DMS114 treated with DMSO at 0.1 percent for 48 hours (cell line): ENCODE results near the gene CA10.

ENCODE experiments used
- DNase-seq: peaks from one replicate; lab custom pipeline; 2025; ENCODE audit not compliant: unreplicated experiment; lab: John Stamatoyannopoulos, UW

Gene CA10

DNA sequence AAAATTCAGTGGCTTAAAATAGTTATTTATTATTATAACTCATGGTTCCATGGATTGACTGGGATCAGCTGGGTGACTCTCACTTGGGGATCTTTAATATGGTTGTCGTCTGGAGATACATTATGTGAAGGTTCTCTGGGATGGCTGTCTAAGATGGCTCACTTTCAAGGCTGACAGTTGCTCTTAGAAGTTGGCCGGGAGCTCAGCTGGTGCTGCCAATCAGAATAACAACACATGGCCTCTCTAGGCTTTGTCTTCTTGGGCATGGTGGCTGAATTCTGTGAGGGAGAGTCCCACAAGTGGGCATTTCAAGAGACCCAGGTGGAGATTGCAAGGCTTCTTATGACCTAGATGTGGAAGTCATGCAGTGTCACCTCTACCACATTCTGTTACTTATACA is 269.7 kb downstream of the CA10 start:
- no peak for DNase-seq

DNA sequence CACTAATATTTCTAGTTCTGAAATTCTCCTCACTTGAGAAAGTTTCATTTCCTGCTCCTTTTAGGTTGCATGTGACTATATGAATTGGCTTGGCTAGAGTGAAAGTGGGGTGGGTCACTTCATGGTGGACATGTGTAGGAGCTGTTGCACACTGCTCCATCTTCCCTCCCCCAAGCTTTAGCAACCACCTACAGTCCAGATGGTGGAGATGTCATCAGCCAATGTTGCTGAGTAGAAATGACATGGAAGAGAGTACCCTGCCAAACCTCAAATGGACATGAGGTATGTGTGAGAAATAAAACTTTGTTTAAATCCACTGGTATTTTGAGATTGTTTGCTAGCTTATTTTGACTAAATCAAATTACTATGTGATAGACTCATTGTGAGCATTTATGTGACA is 281.5 kb downstream of the CA10 start:
- no peak for DNase-seq

DNA sequence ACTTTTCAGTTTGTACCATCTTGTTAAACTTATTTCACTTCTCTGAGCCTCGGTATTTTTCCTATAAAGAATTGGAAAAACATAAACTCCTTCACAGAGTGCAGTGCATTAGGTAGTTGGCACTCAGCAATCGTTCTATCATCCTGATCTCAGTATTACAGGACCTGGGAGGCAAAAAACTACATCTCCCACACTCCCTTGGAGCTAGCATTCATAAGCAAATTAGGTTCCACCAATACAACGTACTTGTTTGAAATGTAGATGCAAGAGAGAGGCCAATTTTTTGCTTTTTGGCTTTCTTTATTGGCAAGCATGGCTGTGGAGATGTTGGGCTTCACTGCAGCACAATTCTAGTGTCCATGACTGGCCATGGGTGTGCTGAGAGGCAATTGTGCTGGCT is 285.2 kb downstream of the CA10 start:
- DNase-seq, result no peak

DNA sequence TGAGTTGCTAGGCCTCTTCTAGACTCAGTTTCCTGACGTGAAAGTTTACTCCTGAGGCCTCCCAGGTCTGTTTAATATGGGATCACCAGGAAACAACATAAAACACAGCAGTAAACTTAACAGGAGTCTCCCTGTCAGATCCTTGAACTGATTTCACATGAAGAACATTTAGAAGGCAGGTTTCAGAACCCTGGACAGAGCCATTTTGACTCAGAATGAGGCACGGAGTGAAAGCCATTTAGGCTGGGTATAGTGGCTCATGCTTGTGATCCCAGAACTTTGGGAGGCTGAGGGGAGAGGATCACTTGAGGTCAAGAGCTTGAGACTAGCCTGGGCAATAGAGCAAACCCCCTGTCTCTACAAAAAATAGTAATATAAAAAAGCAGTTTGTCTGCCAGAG is 289.1 kb downstream of the CA10 start:
- no peak for DNase-seq

DNA sequence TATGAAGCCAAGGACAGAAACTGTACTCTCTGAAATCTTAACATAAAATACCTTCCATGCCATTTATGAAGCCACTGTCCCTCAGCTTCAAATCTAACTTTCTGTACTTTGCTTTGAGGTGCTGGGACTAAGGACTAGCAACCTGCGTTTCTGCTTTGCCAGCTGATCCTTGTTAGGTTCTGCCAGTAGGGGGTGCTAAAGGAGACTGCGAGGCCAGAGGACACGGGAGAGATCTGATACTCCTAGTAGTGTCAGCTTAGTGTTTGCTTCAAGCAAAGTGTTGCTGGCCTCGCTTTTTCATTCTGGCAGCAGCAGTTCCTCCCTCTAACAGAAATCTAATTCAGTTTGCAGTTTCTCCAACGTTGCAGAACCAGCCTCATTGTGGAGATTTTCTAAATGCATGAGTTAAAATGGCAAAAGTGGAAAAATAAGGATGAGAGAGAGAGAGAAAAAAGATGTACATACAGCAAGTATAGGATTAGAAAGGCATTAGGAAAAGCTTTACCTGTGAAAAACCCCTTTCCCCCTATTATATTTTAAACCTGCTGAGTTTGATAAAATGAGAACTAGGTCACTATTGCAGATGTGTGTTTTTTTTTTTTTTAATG is 297.5 kb downstream of the CA10 start:
- no peak for DNase-seq

DNA sequence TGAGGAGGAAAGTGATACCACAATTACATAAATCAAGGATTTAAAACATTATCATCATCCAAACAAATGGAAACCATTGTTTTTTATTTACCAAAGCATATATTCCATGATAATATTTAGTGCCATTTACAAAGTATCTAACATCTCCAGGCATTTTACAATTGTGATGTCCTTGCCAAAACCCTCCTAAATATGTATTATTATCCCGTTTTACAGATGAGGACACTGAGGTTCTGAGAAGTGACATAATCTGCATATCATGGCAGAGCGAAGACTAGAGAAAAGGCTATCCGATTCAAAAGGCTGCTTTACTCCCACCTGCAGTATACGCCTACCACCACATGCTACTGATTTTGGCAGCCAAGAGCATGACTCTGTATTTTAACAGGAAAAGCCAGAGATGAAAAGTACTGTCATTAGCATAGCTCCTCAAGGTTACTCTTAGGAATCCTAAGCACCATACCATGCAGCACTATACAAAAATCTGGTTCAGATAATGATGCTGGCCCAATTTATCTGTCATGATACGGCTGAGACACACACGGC is 301.4 kb downstream of the CA10 start:
- no peak for DNase-seq

DNA sequence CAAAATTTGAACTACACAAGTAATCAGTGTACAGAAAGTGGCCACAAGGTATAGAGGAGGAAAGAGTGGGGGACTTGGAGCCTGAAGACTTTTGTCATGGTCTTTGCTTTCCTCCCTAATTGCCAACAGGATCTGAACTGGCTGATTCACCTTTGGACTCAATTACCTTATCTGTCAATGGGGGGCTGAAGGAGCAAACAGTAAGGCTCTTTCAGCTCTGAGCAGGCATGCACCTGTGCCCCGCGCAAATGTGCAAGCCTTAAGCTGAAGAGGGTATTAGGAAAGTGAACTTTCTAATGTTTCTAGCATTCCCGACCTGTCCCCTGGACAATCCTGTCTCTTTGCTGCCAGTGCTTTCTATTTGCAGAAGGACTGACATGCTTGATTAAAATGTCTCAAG is 302.7 kb downstream of the CA10 start:
- no peak for DNase-seq

DNA sequence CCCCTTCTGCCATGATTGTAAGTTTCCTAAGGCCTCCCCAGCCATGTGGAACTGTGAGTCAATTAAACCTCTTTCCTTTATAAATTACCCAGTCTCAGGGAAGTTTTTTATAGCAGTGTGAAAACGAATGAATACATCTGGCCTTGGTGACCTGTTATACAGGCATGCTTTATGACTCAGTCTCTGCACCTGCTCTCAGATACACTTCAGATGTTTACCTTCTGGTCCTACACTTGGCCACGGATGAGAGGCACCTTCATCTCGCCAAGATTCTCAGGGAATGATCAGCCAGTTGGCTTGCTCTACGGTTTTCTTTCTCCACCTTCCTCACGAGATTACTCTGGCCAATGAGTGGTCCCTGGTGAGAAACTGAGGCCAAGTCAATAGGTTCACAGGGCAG is 304.7 kb downstream of the CA10 start:
- DNase-seq, result no peak

DNA sequence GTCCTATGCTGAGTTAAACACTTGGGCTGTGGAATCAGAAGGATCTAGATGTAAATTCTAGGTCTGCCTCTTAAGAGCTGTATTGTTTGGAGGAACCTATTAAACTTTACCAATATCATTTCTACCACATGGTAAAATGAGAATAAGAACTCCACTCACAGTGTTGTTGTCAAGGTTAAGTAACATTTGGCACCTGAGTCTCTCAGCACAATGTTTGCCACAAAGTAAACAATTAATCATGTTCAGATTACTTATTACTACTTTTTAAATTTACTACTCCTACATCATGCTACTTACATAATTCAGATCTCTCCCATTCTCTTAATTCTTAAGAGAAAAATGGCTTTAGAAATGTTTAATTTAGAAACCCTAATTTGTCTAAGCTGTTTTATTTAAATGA is 305.9 kb downstream of the CA10 start:
- DNase-seq, result no peak

DNA sequence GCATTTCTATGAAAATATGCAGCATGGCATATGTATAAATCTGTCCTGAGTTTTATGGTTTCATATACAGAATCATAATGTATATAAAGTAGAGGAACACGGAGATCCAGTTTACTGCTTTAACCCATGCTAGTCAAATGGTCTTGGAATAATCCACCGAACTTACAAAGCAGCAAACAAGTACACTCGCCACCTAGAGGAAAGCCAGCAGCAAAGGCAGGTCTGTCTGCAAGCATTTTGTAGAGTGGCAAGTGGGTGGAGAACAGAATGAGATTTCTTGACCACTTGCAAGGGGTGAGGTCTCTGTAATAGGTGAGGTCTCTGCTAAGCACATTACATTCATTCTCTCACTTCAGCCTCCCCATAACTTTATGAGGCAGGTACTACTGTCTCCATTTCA is 308.3 kb downstream of the CA10 start:
- peak; percentile 3 for DNase-seq

DNA sequence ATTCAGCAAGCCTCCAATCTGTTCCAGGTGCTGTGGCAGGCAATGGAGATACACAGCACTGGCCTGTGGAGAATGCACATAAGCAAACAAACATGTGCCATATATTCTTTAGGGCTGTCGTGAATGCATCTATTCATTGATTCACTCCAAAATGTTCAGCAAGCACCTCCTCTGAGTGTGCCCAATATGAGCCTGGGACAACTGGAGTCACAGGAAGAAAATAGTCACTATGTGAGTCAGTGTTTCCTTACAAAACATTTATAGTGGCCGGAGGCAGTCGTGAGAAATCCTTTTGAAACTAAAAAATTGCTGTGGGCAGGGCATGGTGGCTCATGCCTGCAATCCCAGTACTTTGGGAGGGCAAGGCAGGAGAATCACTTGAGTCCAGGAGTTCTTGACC is 310.1 kb downstream of the CA10 start:
- no peak for DNase-seq

DNA sequence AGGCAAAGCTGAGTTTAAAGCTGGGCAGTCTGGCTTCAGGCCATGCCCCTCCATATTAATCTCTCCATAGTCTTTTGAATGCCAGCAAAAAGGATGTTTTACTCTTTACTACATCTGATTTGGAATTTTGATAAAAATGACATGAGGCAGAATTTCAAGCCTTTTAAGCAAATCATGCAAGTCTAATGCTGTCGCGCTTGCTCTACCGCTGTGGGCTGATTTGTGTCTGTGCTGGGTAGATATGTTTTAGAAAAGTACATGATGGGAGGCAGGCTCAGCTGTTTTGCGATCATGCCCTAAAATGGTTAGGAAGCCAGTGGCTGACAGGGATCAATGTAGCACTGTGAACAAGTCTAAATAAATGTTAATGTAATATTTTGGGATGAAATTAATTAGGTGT is 311.9 kb downstream of the CA10 start:
- no peak for DNase-seq

DNA sequence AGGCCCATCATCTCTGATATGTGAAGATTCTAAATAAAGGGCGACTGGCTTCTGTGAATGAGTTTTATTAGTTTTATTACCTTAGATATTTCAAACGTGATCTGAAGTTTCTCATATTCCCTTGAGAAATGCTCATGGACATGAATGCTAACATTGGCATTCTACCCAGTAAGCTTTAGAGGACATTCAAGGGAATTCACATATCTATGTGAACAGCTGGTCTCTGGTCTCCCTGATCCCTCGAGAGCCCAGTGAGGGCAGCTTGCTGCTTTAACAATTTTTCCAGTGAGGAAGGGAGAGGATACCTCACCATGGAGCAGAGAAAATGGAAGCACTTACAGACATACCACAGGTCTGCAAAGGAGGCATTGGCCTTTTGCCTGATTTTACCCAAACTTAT is 312.7 kb downstream of the CA10 start:
- no peak for DNase-seq

DNA sequence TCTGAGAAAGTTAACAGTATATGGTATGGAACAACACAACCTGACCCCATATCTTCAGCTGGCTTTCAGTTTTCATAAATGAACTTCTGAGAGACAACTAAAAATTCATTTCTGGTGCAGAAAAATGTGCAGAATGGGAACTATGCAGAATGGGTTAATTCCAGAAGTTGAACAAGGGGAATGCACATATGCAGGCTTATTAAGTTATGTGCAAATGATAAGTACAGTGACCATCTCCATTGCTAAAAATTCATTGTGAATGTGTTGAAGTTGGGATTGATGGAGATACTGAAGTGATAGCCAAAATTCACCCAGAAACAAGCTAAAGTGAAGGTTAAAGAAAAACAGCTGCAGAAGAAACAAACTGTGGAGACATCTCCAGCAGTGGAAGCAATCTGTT is 315.8 kb downstream of the CA10 start:
- DNase-seq, result no peak

DNA sequence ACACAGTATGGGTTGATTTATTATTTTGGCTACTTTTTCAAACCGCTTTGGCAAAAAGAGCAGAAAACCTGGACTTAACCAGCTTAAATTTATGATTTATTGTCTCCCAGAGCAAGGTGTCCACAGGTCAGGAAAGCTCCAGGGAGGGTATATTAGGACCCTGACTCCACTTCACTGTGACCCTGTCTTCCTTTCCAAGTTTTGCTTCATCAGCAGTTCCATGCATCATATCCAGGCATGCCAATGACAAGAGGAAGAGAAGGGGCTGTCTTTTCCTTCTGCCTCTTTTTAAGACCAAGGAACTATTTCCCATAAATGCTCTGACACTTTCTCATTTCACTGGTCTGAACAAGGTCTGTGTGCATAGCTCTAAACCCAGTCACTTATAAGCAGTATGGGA is 316.8 kb downstream of the CA10 start:
- no peak for DNase-seq

DNA sequence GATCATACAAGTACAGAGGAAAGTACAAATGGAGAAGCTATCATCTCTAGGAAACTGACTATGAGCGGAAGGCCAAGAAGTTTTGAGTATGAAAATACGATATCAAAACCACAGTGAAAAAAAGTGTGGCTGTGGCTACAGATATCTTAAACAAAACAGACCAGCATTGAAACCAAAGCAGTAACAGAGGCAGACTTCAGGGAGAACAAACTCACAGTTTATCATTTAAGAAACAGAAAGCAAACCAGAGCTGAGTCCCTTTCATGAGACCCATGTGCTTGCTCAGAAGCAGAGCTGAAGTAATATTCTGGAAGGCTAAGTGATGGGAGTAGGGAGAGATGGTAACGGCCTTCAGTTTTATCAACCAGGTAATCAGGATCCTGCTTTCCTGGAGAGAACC is 317.8 kb downstream of the CA10 start:
- no peak for DNase-seq

DNA sequence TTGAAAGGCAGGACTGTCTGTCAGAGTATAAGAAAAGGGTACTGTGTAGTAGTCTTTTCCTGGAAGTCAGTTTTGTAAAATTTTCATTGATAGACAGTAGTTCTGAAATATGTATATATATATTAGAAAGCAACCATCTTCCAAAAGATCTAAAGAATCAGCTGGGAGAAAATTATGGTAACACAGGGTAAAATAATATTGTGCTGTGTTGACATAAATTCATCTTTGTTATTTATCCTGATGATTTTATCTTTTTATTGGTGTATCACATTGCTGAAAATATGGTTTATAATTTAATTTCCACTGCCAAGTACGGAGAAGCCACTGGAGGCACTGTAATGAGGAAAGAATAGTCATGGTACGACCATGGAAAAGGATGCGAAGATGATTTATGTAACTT is 324.9 kb downstream of the CA10 start:
- DNase-seq, result no peak

DNA sequence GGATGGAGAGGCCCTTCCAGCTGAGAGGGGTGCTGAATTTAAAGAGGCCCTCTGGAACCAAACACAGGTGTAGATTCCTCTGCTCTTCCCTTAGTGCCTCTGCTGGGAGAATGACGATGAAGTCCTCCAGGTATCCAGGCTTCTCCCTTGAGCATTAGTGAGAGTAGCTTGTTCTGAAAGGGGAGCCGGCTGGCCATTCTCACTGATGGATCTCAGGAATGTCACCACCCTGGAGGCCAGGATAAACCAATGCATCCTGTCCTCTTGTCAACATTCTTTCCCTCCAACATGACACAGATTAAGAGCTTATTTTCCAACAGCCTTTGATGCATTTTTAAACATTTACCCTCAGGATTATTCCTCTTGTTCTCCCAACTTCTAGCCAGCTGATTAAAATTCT is 325.5 kb downstream of the CA10 start:
- no peak for DNase-seq

DNA sequence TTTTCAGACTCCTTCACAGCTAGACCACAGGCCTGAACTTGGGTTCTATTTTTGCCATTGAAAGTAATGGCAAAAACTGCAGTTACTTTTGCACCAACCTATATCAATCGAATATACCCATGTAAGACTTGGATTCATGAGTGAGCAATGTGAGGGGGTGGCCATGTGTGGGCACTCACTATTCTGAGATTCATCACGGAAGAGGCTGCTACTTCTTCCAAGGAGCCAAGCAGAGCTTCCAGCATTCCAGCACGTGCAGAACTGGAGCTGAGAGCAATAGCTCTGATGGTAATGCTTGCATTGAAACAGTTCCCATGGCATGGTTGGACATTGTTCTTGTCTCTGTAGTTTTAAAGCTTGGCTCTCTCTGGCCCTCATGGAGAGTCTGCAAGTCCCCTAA is 327.6 kb downstream of the CA10 start:
- DNase-seq, result no peak

DNA sequence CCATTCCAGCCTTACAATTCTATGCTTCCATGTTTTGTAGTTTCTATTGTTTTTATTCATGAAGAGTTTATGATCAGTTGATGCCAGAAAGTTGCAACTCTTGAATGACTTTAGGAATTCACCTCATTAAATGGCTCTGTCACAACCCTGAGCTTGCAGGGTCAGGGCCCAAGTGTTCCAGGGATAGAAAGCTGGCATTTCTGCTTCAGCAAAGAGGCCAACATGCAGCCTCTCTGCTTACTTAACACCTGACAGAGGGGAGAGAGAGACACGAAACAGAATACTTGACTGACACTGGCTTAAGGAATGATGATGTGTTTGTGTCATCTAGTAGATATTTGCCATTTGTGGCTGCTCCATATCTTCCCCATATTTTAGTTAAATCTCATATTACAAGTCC is 328.1 kb downstream of the CA10 start:
- no peak for DNase-seq

DNA sequence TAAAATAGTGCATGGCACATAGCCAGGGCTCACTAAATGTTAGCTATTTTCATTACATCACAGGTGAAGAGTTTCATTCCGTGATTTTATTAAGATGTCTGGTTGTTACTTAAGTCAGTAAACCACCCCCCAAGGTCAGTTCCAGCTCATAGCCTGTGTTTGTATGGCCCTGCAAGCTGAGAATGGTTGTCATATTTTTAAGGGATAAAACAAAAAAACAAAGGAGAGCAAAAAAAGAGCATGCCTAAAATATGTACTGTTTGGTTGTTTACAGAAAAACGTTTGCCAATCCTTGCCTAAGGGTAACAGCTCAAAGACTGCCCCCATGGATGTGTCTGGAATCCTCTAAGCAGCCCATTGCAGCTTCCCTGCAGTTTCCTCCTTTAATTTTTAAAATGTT is 329.6 kb downstream of the CA10 start:
- no peak for DNase-seq

DNA sequence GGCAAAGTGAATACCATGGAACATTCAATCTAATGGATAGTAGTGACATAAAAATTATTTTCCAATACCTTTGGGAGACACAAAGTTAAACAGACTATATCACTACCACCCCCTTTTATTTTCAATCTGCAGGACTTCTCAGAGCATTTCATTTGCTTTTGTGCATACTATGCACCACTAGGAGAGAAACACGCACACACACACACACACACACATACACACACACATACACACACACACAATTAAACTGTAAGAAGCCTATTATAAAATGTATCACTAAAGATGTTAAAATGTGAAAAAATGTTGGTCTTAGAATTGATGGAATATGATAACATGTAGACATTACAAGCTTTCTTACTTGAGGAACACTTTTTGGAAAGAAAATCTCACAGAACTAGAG is 331.4 kb downstream of the CA10 start:
- DNase-seq, result no peak

DNA sequence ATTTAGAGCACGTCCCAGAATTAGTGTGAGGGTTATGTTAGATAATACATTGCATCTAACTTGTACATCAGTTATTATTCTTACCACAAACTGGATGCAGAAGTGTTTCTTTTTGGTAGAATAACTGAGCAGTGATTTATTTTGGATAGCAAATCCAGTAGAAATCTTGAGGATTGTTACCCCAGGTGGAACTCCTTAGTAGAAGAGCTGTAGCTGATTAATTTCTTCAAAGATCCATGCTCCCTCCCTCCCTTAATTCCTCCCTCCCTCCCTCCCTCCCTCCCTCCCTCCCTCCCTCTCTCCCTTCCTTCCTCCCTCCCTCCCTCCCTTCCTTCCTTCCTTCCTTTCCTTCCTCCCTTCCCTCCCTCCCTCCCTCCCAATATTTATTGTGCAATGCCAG is 337.7 kb downstream of the CA10 start:
- DNase-seq, result no peak

DNA sequence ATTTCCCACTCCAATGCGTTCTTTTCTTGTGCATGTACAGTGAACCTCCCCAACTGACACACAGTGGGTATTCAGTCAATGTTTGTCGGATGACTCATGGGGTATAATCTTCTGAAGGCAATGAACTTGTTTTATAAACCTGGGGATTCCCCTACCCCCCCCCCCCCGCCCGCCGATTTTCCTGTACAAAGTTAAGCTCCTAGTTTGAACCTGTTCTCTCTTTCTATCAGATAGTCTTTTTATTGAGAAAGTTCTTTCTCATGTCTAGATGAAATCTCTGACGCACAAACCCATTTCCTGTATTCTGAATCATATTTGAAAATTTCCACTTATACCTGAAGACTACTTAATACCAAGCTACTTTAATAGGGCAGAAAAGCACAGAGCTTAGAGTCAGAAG is 338.3 kb downstream of the CA10 start:
- DNase-seq, result no peak
